H1 (cell line): ENCODE data around the gene SLC44A5. TPM values are rescaled to one million over a fixed set of nuclear protein-coding genes. Genes with fewer than 3 reads are reported as not detected.

Experiments used
- CBX5 ChIP-seq: fragments of 300-800, 300-1000 bp; sonication (generic); IDR thresholded peaks from 2 replicates; pipeline ENCODE4 v1.7.1; 2016; ENCODE audit warnings: antibody characterized with exemption, low read length, low read depth
- CHD2 ChIP-seq: IDR thresholded peaks from 2 replicates; pipeline ENCODE4 v1.6.1; 2012; ENCODE audit warnings: low read length, improper control_type of control experiment
- E2F6 ChIP-seq: IDR thresholded peaks from 2 replicates; pipeline ENCODE4 v1.6.1; 2012; ENCODE audit warnings: inconsistent platforms
- KDM1A ChIP-seq: fragments of 200-600, 300-600 bp; sonication (generic); IDR thresholded peaks from 2 replicates; pipeline ENCODE4 v1.7.1; 2016; ENCODE audit warnings: mild to moderate bottlenecking, low read length, borderline replicate concordance
- RXRA ChIP-seq: IDR thresholded peaks from 2 replicates; pipeline ENCODE4 v1.6.1; 2011; ENCODE audit warnings: low read depth, mild to moderate bottlenecking, low read length, moderate library complexity; ENCODE audit not compliant: insufficient read depth
- polyA plus RNA-seq, 7 experiments: library from polyadenylated mRNA; depleted of rRNA in 3 of 7; stranded (reverse) in 5 of 7; unstranded in 2 of 7; fragments of >200 nt in 5 of 7; fragments of 200-250 nt in 2 of 7; gene quantifications; 1 replicate in 5 of 7; 2 replicates in 1 of 7; 4 replicates in 1 of 7; pipeline versions ENCODE4 v1.2.1 to v1.2.3, GENCODE V29; 2011 to 2013; ENCODE audit warnings: missing spikeins in 2 of 7, mixed read lengths in 2 of 7
- total RNA-seq: library from RNA; stranded (reverse); fragmentation: NEBNext Ultra II Directional; extraction: Animal tissue kit (Norgen Biotek cat#: 25700); gene quantifications from 2 replicates; pipeline ENCODE4 v1.2.1, GENCODE V29; 2021

SLC44A5 gene
- total and polyA plus RNA-seq, 2 of the 8 experiments (the other 6 are each of a cell fraction or from before 2014, with no cell fraction given), result 1.8 to 3.3 TPM

- TF ChIP-seq KDM1A (no peak), CHD2 (no peak), RXRA (no peak), E2F6 (no peak), CBX5 (no peak)
Measured at GRCh38 chr1:75338616-75339483, 272.1 kb downstream of the SLC44A5 start (continued).
